IPS DF 4.7 (cell line): ENCODE measurements around the gene IGSF3.
"Not testable (repeated sequence)": the region's sequence is repeated elsewhere in the genome, so short reads cannot be mapped to it uniquely, and the experiment has no call there.

Source experiments
- DNase-seq: peaks from one replicate; pipeline ENCODE4 v3.0.0-alpha.2; 2013; ENCODE audit warnings: low spot score; ENCODE audit errors: extremely low read depth

IGSF3 gene

DNA sequence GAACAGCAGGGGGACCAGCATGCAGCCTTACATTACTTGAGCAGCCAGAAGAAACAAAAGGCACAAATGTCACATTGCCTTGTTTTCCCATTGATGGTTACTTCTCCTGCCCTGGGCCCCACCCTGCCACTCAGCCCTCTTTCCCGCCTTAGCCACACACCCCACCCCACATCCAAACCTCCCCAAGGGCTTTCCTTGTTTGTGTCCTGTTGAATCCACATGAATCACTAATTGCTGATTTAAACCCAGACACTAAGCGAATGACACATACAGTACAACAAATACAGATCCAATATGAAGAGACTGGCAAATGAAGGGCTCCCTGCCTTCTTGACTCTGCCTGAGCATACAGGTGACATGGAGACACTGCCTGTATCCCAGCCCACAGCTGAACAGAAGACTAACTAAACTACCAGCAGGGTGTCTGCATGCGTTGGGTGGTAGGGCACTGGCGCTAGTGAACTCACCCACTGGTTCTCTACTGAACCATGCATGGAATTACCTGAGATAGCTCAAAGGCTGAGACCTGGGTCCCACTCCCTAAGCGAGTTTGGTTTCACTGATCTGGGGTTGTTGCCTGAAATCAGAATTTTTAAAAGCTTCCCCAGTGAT lies 3.1 kb downstream of the IGSF3 start:
- no peak for DNase-seq

DNA sequence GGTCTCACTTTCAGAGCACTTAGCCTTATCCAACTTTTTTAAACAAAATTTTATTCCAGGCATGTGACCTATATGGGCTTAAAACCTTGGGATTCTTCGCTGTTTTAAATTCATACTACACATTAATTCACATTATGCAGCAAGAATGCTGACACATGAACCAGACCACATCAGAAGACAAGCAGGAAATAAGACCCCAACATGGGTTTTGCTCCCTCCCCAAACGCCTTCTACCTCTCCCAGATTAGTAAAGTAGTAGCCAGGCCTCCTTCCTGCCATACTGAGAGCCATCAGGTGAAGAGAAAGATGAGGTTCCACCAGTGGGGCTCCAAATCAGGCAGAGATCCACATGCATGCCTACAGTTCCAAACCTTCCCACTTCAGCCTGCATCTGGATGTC lies 3.7 kb downstream of the IGSF3 start:
- DNase-seq, result no peak

DNA sequence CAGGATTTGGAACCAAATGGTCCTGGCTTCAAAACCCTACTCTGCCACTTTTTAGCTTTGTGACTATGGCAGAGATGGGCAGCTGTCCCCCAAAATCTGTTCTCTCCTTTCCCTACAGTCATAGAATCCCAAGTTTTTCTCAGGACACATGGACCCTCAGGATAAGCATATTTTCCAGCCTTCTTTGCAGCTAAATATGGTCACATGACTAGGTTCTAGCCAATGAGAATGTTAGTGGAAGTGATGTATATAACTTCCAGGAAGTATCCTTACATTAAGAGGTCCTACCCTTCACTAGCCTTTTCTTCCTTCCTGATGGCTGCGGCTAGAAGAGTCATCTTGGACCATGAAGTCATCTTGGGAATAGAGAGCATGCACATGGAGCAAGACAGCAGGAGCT lies 5.9 kb downstream of the IGSF3 start:
- no peak for DNase-seq

DNA sequence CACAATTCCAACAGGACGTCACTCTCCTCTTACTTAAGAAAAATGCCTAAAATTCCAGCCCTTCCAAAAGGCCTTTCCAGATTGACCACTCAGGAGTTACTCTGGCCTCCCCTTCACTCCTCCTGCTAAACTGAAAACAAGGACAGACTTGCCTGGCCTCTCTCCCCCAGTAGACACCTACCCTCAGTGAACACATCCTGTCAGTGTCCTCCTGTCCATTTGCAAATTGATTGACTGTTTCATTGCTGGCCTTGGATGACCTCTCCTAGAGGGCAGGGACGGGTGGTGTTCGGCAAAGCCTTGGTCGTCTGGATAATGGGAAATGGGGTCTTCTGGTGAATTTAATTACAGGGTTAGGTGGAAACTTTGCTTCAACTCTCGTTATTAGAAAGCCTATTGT lies 8.9 kb downstream of the IGSF3 start:
- DNase-seq, result not testable (repeated sequence)

DNA sequence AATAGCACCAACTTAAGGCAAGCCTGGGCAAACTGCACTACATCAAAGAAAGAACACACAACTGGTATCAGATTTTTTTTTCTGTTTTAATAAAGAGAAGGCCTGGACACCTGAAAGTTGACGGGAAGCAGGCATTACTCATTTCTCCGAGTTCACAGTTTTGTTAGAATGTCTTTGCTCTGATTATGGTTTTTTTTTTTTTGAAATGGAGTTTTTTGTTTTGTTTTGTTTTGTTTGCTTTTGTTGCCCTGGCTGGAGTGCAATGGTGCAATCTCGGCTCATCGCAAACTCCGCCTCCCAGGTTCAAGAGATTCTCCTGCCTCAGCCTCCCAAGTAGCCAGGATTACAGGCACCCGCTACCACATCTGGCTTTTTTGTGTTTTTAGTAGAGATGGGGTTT lies 9.7 kb downstream of the IGSF3 start:
- not testable (repeated sequence) for DNase-seq

DNA sequence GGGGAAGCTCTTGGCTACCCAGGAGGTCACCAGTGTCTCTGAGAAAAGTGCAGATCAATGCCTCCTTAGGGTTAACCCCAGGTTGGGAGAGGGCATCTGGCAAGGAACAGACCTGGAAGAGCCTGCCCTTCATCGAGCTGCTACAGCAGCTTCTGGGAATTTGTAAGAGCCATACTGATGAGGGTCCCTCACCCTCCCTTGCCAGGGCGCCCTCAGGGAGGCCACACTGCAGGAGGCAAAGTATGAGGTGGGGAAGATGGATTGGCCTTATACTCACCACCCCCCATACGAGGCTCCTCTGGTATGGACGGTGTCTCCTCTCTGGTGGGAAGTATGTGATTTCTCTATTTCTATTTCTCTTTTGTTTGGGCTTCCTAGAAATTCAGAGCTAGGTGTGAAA lies 13.2 kb downstream of the IGSF3 start:
- no peak for DNase-seq

DNA sequence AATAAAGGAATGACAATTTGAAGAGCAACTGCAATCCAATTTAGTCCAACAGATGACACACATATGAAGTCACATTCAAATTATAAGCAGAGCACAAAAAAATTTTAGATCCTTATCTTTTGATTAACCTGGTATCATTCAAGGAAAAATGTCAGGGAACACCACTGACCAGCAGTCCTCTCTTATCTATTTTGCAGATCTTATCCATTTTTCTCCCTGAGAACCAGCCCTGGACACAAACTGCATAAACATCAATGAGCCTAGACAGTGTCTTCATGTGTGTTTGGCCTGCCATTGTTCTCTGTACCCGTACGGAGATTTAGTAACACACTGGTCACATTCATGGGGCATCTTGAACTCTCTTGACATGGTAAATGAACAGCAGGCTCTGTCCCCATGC lies 14.9 kb downstream of the IGSF3 start:
- not testable (repeated sequence) for DNase-seq

DNA sequence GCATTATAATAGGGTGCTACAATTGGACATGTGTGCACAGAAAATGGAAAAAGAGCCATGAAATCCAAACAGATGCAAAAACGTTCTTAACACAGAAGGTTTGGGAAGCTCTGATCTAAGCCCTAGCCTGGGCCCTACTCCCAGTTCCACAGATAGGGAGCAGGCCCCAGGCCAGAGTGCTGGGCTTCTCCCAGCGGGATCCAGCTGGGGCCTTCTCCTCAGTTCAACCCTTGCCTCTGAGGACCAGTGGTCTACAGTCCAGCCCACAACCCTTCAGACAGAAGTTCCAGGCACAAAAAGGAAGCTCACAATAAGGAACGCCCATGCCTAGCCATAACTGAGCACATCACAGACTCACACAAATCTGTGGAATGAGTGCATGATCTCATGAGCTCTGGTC lies 16.8 kb downstream of the IGSF3 start:
- not testable (repeated sequence) for DNase-seq

DNA sequence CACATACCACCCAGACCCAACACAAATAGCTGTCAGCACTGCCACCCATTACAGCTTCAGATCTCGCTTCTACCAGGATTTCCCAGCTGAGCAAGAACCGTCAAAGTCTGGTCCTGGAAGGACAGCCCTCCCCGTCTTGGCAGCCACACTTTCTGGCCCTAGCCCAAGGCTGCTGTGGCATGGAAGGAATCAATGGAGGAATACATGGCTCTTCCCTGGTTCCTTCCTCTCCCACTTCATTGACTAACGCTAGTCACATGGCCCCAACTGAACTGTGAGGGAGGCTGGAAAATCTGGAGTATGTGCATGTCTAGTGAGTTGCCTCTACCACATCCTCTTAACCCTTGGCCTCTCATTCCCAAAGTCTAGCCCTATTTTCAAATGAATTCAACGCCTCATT lies 18.5 kb downstream of the IGSF3 start:
- DNase-seq, result not testable (repeated sequence)

DNA sequence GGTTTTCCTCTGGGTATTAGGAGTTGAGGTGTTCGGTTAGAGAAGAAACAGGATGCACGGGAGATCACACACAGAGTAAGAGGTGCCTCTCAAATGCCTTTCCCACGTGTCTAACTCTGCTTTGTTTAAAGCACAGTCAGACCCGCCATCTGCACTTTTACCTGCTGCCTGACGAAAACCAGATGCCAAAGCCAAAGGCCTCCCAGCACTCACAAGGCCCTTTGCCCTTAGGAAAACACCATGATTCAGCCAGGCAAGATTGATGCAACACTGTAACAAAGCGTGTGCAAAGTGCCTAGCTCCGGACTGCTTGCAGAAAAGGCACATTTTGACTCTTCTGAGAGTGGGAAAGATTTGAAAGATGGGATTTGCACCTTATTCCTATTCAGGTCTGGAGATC lies 19.2 kb downstream of the IGSF3 start:
- not testable (repeated sequence) for DNase-seq

DNA sequence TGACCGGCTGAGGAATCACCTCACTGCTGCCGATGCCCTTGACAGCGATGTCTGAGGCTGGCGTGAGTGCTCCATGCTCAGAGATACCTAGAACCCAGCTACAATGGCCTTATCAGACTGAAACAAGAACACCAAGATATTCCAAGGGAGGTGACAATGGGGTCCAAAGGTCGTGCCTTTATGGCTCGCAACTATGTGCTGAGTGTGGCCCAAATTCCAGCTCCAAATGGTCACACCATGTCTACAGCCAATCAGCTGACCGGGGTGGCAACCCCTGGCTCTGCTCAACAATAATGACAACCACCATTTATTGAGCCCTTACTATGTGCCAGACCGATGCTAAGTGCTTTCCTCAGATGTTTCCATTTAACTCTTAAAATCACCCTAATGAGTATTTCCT lies 20.3 kb downstream of the IGSF3 start:
- not testable (repeated sequence) for DNase-seq

DNA sequence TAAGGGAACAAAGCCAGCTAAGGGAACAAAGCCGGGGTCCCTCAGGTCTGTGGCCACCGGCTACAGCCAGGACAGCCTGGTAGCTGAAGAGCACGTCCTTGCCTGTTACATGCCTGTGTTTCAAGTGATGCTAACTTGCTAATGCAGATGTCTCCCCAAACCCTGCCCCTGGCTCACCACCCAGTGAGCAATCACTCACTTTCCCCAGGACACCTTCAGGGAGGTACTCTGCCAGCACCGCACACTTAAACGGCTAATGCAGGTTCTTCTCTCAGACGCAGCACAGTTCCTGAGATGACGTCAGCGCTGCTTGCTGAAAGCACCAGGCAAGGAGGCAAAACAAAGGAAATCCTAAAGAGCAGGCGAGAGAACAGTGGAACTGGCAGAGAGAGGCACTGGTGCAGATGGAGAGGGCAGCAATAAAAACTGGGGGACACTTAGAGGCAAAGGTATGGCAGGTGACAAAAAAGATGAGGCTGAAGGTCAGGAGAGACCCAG lies 20.8 kb downstream of the IGSF3 start:
- not testable (repeated sequence) for DNase-seq

DNA sequence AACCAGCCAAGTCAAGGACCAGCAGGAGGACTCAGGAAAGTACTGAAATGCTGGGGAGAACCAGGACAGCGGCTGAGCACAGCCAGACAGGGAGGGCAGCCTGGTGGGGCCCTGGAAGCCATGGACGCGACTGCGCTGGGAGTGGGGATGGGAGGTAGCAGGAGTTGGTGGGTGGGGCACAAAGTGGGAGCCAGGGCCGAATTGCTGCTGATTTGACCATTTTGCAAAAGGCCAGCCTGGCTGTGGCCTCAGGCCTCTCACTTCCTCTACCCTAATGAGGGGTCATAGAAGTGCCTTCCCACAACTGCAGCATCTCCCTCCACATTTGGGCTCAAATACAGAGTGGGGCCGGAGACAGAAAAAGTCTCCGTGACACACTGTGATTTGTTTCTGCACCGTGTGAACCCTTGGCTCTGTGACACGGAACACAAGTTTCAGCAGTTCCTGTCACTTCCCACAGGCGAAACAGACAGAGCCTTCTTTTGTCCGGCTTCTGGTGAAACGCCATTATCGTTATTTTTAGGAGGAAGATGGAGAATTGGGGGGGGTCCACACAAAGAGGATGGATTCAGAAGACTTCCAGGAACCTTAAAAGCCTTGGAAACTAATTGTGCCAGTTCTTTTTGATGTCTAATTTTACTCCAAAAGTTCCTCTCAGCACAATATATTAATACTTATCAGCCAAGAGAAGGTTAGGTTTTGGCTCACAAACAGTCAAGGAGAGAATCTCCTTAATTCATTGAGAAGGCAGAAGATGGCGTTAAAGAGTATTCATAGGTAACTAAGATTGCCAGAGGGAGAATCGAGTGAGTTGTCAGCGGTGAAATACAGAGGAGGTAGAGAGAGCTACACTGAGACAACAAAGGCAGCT lies 21.5 kb downstream of the IGSF3 start:
- not testable (repeated sequence) for DNase-seq

DNA sequence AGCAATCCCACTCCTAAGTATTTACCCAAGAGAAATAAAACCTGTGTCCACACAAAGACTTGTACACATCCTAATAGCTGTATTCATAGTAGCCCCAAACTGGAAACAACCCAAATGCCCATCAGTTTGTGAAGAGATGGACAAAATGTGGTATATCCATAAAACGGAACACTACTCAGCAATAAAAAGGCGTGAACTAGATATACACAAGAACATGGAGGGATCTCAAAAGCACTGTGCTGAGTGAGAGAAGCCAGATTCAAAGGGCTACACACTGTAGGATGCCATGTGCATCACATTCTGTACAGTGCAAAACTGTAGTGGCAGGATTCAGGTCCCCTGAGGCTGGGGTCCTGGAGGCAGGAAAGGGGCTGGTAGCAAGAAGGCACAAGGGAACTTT lies 22.5 kb downstream of the IGSF3 start:
- not testable (repeated sequence) for DNase-seq

DNA sequence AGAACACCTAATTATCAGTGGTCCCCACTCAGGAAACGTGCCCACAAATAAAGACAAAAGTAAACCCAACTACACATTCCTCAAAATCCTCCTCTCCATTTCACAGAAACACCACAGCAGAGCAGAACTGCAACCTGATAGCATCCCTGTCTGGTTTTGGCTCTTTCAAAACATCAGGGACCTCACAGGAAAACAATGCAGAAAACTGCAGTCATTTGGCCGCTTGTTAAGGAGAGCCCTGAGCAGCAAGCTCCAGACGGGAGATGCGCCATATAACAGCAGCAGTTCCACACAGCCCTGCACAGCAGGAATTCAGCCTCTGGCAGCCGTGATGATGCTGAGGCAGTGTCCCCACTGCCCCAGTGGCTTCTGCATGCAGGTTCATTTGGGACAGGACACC lies 23.4 kb downstream of the IGSF3 start:
- DNase-seq, result not testable (repeated sequence)

DNA sequence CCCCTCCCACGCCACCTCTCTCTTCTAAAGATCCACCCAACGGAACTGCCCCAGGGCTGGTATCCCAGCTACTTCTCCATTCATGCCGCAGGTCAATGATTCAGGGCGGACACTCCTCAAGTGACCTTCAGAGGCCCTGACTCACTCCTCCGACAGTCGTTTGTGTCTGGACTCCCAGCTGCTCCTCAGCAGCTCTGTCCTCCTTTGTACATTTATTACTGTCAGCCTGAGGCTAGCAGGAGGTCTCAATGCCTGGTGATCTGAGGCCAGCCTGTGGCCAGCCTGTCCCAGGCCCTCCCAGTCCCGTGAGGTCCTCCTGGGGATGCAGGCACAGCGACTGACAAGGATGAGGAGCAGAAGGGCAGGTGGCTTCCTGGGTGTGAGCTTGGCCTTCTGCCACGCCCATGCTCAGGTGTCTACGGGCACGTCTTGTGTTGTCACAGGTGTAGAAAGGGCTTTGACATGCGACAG lies 24.2 kb downstream of the IGSF3 start:
- DNase-seq, result not testable (repeated sequence)

DNA sequence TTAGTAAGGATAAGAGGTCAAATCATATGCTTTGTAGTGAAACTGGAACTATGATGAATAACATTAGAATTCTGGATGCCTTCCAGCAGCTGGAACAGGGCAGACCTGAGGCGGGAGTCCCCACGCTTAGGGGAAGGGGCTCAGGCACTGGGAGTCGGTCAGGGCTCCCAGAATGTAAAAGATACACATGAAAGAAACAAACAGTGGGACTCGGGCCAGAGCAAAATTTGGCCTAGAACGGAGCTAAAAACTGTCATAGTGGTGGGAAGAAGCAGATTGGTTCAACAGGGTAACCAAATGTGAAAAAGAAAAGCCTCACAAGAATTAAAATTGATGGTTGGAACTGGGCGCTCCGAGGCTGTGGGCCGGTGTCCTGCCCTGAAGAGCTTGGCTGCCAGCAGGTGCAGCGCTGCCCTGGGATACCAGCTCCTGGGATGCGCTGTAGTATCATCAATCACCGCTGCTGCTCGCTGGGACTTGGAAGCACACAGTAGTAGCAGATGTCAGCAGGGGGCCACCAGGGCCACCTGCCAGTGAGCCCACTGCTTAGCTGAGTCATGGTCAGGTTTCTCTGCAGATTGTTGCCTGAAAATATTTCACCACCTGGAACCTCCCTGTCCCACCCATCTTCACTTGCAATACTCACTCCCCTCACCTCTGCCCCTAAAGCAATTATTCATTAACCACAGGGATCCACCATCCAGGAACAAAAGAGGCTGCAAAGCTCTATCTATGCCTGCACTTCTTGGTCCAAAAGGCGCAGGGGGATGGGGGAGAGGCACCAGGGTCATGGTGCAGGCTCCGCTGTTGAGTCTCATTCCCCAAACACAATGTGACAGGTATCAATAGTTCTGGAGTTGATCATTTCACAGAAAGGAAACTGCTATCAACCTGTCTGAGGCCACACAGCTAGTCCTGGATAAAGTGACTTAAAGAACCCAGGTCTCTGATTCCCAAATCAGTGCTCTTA lies 24.9 kb downstream of the IGSF3 start:
- DNase-seq, result not testable (repeated sequence)

DNA sequence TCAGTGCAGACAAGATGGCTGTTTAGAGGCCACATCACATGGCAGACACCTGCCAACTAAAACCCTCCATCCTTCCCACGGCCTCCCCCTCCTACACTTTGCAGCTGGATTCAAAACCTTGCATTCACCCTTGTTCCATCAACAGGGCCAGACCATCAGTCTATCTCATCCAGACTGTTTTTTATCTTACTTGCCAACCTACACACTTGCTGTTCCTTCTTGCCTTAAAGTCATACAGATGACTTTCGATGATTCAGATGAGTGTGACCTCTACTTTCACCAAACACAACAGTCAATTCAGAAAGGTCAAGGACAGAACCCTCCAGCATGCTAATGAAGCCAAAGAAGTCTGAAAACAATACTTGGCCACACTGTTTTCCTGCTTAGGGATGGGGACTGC lies 29.9 kb downstream of the IGSF3 start:
- DNase-seq, result not testable (repeated sequence)

DNA sequence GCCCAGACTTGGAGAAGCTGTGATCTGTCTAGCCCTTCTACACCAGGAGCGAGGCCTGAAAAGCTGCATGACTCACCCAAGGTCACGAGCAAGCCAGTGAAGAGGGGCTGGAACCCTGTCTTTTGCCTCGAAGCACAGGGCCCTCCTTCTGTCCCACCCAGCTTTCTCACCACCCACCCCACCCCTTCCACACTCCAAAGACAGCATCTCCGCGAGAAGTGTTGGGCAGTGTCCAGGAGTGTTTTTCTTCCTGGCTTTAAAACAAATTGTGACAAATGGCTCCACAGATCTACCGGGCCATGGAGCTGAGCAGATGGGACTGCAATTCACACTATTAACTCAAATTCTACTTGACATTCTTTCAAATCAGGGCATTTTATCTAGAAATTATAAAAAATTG lies 30.9 kb downstream of the IGSF3 start:
- not testable (repeated sequence) for DNase-seq

DNA sequence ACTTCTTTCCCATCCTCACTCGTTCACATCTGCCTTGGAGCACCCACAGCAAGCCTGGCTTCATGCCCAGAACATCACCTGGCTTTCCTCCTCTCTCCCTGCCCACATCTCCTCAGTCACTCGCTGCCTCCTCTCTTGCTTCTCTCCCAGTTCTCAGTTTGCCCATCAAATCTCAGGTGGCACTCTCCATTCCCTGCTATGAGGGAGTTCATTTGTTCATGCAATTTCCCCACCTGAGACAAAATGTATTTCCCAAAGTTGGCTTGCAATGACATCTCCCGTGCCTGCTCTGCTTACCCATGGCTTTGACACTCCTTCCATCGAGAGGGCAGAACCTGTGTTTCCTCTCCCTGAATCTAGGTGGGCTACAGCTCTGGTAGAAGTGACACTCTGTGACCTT lies 33.1 kb downstream of the IGSF3 start:
- DNase-seq, result not testable (repeated sequence)
